Measurements from ENCODE around the gene IFNAR1. TPM values are rescaled to one million over a fixed set of nuclear protein-coding genes. Genes with fewer than 3 reads are reported as not detected.

Gene IFNAR1
- total and polyA plus RNA-seq, 2 of the 8 experiments (the other 6 are each of a cell fraction or from before 2014, with no cell fraction given): 3.1 to 17.1 TPM

DNA sequence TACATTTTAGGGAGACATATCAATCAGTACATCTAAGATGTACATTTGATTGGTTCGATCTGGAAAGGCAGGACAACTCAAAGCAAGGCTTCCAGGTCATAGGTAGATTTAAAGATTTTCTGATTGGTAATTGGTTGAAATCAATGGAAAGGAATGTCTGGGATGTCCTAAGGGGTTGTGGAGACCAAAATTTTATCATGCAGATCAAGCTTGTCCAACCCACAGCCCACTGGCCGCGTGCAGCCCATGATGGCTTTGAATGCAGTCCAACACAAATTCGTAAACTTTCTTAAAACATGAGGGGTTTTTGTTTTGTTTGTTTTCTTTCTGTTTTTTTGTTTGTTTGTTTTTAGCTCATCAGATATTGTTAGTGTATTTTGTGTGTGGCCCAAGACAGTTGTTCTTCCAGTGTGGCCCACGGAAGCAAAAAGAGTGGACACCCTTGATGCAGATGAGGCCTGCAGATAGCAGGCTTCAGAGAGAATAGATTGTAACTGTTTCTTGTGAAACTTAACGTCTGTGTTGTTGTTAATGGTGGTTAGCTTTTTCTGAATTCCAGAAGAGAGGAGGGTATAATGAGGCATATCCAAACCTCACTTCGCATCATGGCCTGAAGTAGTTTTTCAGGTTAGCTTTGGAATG, 3.1 kb downstream of the IFNAR1 start:
- H3K18ac ChIP-seq (ENCODE audit: extremely low read depth, low read length): no peak overlapping the region
- H3K4me2 ChIP-seq (ENCODE audit: insufficient read depth in 1 of 2, low read depth in 2 of 2, low read length in 2 of 2): no peak overlapping the region
- ChIA-PET CTCF (ENCODE audit: partially characterized antibody) (interaction anchor here (0.6 to 1.6 kb wide), 2 partner anchors 25 to 34 kb away, joined by 3 read pairs; no protein-coding TSS in a partner anchor), POLR2A (ENCODE audit: partially characterized antibody) (interaction anchor here (0.6 to 2.0 kb wide), 2 partner anchors 11 to 34 kb away, joined by 3 to 5 read pairs; no protein-coding TSS in a partner anchor)
- H4K5ac ChIP-seq (ENCODE audit: insufficient read length, low read depth, low read length): no peak overlapping the region
- no peak overlapping the region for H3K27ac ChIP-seq (ENCODE audit: low read depth, low read length)
- no peak overlapping the region for H2AFZ ChIP-seq (ENCODE audit: low read length)
- H2BK15ac ChIP-seq (ENCODE audit: low read length): no peak overlapping the region
- H4K91ac ChIP-seq (replicated peaks; ENCODE audit: insufficient read length, low read length): no peak overlapping the region
- H3K4ac ChIP-seq (replicated peaks; ENCODE audit: insufficient read length, low read depth, low read length): no peak overlapping the region
- no peak overlapping the region for H3K14ac ChIP-seq (ENCODE audit: insufficient read length)
- no peak overlapping the region for H2AK5ac ChIP-seq (ENCODE audit: low read depth, low read length)
- H3K4me1 ChIP-seq (replicated peaks in 1 of 4; ENCODE audit: control insufficient read depth in 3 of 4, insufficient read depth in 4 of 4, low read length in 3 of 4): 0 out of 7 replicates have a peak, but pooled peaks cover 0 to 3% (median under 1%) of the 10 kb centered on the region in 4 experiments
- no peak overlapping the region for H4K8ac ChIP-seq (ENCODE audit: extremely low read depth, insufficient read depth, low read length)
- no peak overlapping the region for H3K56ac ChIP-seq (replicated peaks; ENCODE audit: insufficient read length, low read depth, low read length)
- no peaks in the 10 kb centered on the region; a peak in 1 of 4 replicates for H3K9me3 ChIP-seq (ENCODE audit: insufficient read depth in 2 of 2, low read depth in 1 of 2, low read length in 1 of 2)
- no peak overlapping the region for H3K23ac ChIP-seq (ENCODE audit: insufficient read length)
- DNase-seq (ENCODE audit: low read depth in 1 of 2, low spot score in 2 of 2): no peak
- peaks cover 8% of the 10 kb centered on the region; the same call in 1 of the 2 replicates for H3K23me2 ChIP-seq (ENCODE audit: low read depth, low read length)
- peaks cover 9 to 59% of the 10 kb centered on the region in 2 experiments for H3K79me2 ChIP-seq (ENCODE audit: control insufficient read depth in 1 of 2, insufficient read depth in 2 of 2, low read length in 2 of 2)
- no peak overlapping the region for H3K4me3 ChIP-seq (ENCODE audit: extremely low read depth in 1 of 4, insufficient read depth in 2 of 4, low read depth in 3 of 4, low read length in 4 of 4)
- 84% methylated on average over 7 of the region's 7 CpGs; no CpG with 5 or more reads in 1 of the 2 experiments for WGBS, 2 experiments (ENCODE audit: extremely low coverage in 1 of 2, insufficient coverage in 1 of 2, insufficient read length in 1 of 2, insufficient replicate concordance in 2 of 2, low coverage in 1 of 2, low lambda C conversion rate in 2 of 2, missing lambda C conversion rate in 1 of 2)
- FAIRE-seq: no peak
- H3K27me3 ChIP-seq (replicated peaks in 1 of 4; ENCODE audit: control insufficient read depth in 3 of 4, extremely low read depth in 1 of 4, insufficient read depth in 3 of 4, low read length in 3 of 4): no peaks in the 10 kb centered on the region
- no peak overlapping the region for H2BK5ac ChIP-seq (ENCODE audit: low read depth, low read length)
- TF ChIP-seq SRF (IDR thresholded peaks at IDR 0.05; ENCODE audit: low read depth, low read length): no peak
- TF ChIP-seq EZH2 (IDR thresholded peaks at IDR 0.05; ENCODE audit: low read depth, low read length, severe bottlenecking): no peak
- H3K36me3 ChIP-seq (ENCODE audit: control insufficient read depth in 2 of 4, insufficient read depth in 4 of 4, low read length in 3 of 4): no peaks in the 10 kb centered on the region; a peak in 3 of 8 replicates
- H2BK120ac ChIP-seq (replicated peaks; ENCODE audit: low read depth, low read length): no peak overlapping the region
- no peak overlapping the region for H2BK20ac ChIP-seq (ENCODE audit: low read length)
- H4K20me1 ChIP-seq (replicated peaks in 1 of 2; ENCODE audit: control insufficient read depth in 1 of 2, insufficient read depth in 2 of 2, low read length in 2 of 2): peaks cover 0 to 5% of the 10 kb centered on the region in 2 experiments
- no peak overlapping the region for H2BK12ac ChIP-seq (ENCODE audit: low read depth, low read length)
- H3K79me1 ChIP-seq (ENCODE audit: low read depth, low read length): peaks cover 6% of the 10 kb centered on the region
- H3K9ac ChIP-seq (replicated peaks in 1 of 4; ENCODE audit: extremely low read depth in 1 of 4, low read depth in 3 of 4, low read length in 3 of 4): no peak overlapping the region
